Omental fat pad (tissue), 4 donors: ENCODE results near the gene KCNQ1. TPM values are rescaled to one million over a fixed set of nuclear protein-coding genes. Genes with fewer than 3 reads are reported as not detected.

ENCODE experiments used
- ATAC-seq: fragments of 150-250 bp; one replicate; pipeline ENCODE4 v1.9.1; 2016; ENCODE audit warnings: mild to moderate bottlenecking, moderate library complexity; ENCODE audit not compliant: low FRiP score
- DNase-seq: peaks from one replicate; pipeline ENCODE4 v3.0.0-alpha.2; 2019; ENCODE audit warnings: low spot score
- total RNA-seq, 4 donors: library from RNA; depleted of rRNA; stranded (reverse); fragments of >200 nt; gene quantifications; one replicate each; pipeline ENCODE4 v1.1.0, GENCODE V29; 2016
- TF ChIP-seq, protein P1 (sequence below), 3 donors: fragments of 450-650 bp; IDR thresholded peaks; one replicate each; pipeline ENCODE4 v1.5.1; 2016 to 2017; ENCODE audit warnings: antibody characterized with exemption in 3 of 3, mild to moderate bottlenecking in 3 of 3, moderate library complexity in 2 of 3

KCNQ1 gene
- total RNA-seq, 4 donors from 2014 or later, result 4.5 to 5.9 (median 5.2) TPM

DNA sequence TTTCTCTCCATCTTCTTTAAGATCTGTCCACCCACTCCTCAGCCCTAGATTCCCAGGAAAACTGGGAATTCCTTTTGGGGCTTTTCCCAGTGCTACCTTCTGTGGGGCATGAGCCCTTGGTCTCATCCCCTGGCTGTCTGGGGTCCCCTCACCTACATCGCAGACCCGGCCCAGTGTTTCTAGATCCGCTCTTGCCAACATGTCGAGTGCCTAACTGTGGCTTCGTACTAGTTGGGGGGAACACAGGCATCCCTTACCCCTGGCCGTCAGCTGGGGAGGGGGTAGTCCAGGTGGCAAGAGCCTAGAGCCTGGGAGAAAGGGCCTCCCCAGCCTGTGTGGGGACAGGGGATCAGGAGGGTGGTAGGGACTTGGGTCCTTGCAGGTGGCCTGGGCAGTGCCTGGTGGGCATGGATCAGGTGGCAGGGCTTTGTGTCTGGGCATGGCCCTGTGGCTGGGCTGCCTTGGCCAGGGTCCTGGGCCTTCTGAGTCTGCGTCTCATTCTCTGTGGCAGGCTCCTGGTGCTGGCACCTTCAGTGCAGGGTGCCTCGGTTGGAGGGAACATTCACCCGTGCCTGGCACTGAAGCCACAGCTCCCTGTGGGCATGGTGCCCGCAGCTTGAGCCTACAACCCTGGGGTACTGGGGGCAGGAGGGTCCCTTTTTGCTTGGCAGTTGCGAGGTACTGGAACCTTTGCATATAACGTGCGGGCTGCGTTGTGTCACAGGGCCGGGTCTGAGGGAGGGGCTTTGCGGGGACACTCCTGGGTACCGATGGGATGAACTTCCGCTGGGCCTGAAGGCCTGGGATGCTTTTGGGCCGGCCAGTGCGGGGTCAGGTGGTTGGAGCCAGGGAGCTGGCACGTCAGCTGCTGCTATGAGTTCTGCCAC lies 4.1 kb downstream of the KCNQ1 start:
- no peak for DNase-seq
- no peak for ATAC-seq
- TF ChIP-seq, protein P1, sequence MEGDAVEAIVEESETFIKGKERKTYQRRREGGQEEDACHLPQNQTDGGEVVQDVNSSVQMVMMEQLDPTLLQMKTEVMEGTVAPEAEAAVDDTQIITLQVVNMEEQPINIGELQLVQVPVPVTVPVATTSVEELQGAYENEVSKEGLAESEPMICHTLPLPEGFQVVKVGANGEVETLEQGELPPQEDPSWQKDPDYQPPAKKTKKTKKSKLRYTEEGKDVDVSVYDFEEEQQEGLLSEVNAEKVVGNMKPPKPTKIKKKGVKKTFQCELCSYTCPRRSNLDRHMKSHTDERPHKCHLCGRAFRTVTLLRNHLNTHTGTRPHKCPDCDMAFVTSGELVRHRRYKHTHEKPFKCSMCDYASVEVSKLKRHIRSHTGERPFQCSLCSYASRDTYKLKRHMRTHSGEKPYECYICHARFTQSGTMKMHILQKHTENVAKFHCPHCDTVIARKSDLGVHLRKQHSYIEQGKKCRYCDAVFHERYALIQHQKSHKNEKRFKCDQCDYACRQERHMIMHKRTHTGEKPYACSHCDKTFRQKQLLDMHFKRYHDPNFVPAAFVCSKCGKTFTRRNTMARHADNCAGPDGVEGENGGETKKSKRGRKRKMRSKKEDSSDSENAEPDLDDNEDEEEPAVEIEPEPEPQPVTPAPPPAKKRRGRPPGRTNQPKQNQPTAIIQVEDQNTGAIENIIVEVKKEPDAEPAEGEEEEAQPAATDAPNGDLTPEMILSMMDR (IDR thresholded peaks at IDR 0.05), result no peak

DNA sequence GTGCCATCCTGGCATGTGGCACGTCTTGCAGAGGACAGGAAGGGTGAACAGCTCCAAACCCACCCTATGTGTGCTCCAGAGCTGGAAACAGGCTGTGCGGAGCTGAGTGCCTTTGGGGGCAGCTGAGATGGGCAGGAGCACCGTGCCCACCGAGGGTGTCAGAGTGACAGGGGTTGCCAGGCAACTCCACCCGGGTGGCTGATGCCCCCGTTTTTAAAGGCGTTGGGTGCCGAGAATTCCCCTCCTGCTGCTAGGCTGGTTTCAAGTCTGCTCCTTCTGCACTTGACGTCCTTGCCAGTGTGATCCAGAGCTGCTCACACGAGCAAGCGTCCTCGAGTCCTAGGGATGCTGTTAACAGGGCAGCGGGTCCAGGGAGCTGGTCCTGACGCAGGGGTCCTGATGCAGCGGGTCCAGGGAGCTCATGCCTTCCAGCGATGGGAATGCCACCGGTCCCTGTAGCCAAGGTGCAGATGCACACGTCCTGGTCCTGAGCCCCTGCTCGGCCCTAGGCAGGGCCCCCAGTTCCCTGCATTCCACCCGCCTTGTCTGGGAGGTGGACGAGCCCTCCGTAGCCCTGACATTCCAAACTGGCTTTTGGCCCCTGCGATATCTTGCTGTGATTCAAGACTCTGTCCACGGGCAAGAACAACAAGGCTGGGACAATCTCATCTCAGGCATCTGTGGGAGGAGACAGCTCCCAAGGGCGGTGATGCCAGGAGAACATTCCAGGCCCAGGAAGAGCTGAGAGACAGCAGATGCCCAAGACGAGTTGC lies 4.9 kb downstream of the KCNQ1 start:
- ATAC-seq, result no peak
- DNase-seq, result no peak
- TF ChIP-seq, protein P1 (IDR thresholded peaks at IDR 0.05), result no peak

DNA sequence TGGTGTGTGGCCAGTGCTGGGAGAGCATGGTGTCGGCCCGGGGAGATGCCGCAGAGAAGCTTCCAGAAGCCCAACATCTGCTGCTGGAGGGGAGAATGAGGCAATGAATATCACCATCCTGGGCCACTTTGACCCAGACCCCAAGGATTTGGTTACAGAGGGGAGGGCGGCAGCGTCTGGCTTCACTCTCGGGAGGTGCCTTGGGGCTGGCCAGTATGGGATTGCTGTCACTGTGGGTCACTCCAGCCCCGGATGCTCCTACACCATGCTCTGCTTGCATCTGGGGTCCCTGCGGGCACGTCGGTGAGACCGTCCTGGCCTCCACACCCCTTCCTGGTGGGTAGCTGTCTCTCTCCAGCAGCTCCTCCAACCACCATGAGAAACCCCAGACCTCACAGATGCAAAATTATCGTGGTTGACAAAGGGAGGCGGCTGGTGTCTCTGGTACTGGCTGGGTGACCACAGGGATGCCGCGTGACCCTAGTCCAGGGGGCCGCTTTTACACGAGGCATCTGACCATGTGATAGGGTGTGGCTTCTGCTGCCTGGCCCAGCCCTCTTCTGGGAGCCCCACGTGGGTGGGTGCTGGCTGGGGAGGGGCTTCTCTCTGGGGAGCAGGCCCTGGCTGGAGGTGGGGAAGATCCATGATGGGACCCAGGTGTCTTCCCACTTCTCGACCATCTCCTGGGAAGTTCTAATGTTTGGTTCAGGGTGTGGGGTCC lies 5.7 kb downstream of the KCNQ1 start:
- ATAC-seq (no peak), DNase-seq (no peak)
- TF ChIP-seq, protein P1 (IDR thresholded peaks at IDR 0.05), result no peak

DNA sequence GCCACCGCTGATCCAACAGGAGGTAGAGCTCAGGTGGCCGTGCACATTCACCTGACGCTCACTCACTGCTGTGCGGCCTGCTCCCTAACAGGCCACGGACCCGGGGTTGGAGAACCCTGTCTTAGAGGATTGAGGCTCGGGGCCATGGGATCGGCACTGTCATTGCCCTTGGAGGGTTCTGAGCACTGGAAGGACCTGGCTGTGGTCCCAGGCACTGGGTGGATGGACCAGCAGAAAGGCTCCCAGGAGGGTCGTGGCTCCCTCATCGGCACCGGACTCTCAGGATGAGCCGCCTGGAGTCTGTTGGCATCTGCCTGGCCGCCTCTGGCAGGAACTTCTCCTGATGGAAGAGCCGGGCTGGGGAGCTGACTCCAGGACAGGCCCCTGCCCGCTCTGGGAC lies 6.5 kb downstream of the KCNQ1 start:
- DNase-seq (no peak), ATAC-seq (no peak)
- TF ChIP-seq, protein P1 (IDR thresholded peaks at IDR 0.05), result no peak

DNA sequence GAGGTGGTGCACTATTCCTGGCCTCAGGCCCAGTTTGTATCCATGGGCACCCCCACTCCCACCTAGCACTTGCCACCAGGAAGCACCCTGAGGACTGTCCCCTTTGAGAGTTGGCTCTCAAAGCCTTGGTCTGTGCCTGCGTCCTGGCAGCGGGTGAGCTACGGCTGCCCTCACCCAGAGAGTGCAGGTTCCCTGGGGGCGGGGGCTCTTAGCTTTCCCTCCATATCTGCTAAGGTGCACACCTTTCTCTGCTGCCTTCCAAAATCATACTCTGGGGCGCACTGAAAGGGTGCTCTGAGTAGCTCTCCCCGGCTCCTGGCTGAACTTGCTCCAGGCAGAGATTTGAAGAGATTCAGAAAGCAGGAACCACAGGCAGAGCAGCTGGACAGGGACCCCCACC lies 7.1 kb downstream of the KCNQ1 start:
- ATAC-seq (no peak), DNase-seq (no peak)
- TF ChIP-seq, protein P1 (IDR thresholded peaks at IDR 0.05), result no peak

DNA sequence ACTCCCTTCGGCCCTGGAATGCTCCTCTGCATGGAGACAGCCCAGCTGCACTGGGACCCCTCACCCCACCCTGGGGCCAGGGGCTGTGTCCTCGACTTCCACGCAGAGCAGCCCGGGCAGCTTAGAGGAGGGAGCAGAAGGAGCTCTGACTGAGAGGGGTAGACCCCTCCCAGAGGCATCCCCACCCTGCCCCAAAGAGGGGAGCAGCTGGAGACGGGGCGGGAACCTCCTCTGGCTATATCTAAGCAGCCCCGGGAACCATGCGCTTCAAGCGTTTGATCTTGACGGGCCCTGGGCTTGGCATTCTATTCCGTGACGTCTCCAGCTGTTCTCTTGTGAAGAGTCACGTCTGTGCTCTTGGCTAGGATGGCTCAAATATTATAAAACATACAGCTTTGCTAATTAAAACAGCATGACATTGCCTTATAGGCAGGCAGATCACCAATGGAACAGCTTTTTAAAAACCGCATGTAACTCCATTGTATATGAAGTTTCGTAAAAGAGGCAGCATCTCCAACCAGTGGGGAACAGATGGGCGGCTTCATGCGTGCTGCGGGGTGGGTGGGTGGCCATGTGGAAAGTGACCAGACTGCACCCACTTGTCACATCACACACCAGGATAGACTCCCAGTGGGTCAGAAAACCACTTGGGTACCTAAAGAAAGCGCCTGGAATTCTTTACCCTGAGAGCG lies 7.7 kb downstream of the KCNQ1 start:
- TF ChIP-seq, protein P1 (IDR thresholded peaks at IDR 0.05), result no peak
- no peak for ATAC-seq
- no peak for DNase-seq
